Right lobe of liver (tissue), 4 donors: ENCODE measurements around the gene CPB2.

Experiments used
- POLR2A ChIP-seq: fragments of 450-650 bp; IDR thresholded peaks from one replicate; pipeline ENCODE4 v1.6.1; 2017; ENCODE audit warnings: antibody characterized with exemption, mild to moderate bottlenecking
- TF ChIP-seq, protein P1 (sequence below), 4 donors: fragments of 200-600 bp in 3 of 4; fragments of 450-650 bp in 1 of 4; IDR thresholded peaks; one replicate each; pipeline versions ENCODE4 v1.5.1 to v1.8.0; 2016 to 2022; ENCODE audit warnings: antibody characterized with exemption in 4 of 4, mild to moderate bottlenecking in 2 of 4
- donor health status: DM: no; HTN: no; CAD: no.
- donor health status: DM: no; HTN: no; CAD: no.
- donor health status: DM: no; HTN: yes; CAD: no.

DNA sequence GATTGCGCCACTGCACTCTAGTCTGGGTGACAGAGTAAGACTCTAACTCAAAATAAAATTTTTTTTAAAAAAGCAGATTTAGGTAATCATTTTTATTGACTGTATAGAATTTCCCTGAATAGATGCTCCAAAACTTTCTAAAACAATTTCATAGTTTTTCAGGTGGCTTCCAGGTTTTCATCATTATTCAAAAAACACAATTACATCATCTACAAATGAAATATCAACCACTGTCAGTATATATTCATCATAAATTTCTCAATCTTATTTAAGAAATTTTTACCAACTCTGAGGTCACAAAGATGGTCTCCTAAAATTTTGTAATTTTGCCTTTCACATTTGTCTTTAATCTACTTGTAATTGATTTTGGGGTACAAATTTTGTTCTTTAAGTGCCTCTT lies 100.3 kb downstream of the CPB2 start:
- TF ChIP-seq, protein P1, sequence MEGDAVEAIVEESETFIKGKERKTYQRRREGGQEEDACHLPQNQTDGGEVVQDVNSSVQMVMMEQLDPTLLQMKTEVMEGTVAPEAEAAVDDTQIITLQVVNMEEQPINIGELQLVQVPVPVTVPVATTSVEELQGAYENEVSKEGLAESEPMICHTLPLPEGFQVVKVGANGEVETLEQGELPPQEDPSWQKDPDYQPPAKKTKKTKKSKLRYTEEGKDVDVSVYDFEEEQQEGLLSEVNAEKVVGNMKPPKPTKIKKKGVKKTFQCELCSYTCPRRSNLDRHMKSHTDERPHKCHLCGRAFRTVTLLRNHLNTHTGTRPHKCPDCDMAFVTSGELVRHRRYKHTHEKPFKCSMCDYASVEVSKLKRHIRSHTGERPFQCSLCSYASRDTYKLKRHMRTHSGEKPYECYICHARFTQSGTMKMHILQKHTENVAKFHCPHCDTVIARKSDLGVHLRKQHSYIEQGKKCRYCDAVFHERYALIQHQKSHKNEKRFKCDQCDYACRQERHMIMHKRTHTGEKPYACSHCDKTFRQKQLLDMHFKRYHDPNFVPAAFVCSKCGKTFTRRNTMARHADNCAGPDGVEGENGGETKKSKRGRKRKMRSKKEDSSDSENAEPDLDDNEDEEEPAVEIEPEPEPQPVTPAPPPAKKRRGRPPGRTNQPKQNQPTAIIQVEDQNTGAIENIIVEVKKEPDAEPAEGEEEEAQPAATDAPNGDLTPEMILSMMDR (IDR thresholded peaks at IDR 0.05) = no peak
- no peak for TF ChIP-seq POLR2A
